SK-N-SH (cell line): Measurements from ENCODE around the gene EMX2. TPM values are rescaled to one million over a fixed set of nuclear protein-coding genes. Genes with fewer than 3 reads are reported as not detected.

ENCODE experiments used
- CTCF ChIA-PET: fragments of 300-600, 350-600 bp; formaldehyde crosslinking; extraction: SDS; loops from one replicate; lab custom pipeline; 2021; lab: Yijun Ruan, JAX
- POLR2A ChIA-PET: fragments of 350-600 bp; sonication (Branson Sonifier 250); formaldehyde crosslinking; extraction: SDS; loops from one replicate; lab custom pipeline; 2020; ENCODE audit warnings: antibody characterized with exemption, inconsistent platforms; lab: Yijun Ruan, JAX
- DNase-seq: peaks from one replicate; pipeline ENCODE4 v3.0.0; 2012
- H2AFZ ChIP-seq: fragments of 200-600 bp; sonication (generic); 2 replicates; pipeline ENCODE4 v1.8.1; 2016; ENCODE audit warnings: antibody characterized with exemption, mild to moderate bottlenecking, low read depth
- H3F3A ChIP-seq: fragments of 200-600 bp; sonication (generic); replicated peaks from 2 replicates; pipeline ENCODE3; 2016; ENCODE audit warnings: antibody characterized with exemption, mild to moderate bottlenecking; ENCODE audit not compliant: insufficient read depth
- H3K27ac ChIP-seq, 2 experiments: fragments of 200-500 bp in 1 of 2; fragments of 200-600 bp in 1 of 2; sonication (Bioruptor generic) in 1 of 2; sonication (generic), shearing (Covaris generic) in 1 of 2; 2 replicates each; pipeline versions ENCODE4 v1.5.1 to v1.6.1; 2014 to 2016; ENCODE audit warnings: low read depth in 2 of 2, inconsistent platforms in 1 of 2, low read length in 1 of 2, mild to moderate bottlenecking in 1 of 2, mixed read lengths in 1 of 2
- H3K27me3 ChIP-seq: fragments of 200-600 bp; sonication (generic), shearing (Covaris generic); 2 replicates; pipeline ENCODE4 v1.6.1; 2016; ENCODE audit warnings: mixed run types; ENCODE audit not compliant: insufficient read depth
- H3K36me3 ChIP-seq, 2 experiments: fragments of 200-500 bp in 1 of 2; fragments of 200-600 bp in 1 of 2; sonication (Bioruptor generic) in 1 of 2; sonication (generic) in 1 of 2; replicated peaks in 1 of 2; 2 replicates each; pipeline versions ENCODE3 to v1.5.1; 2014 to 2016; ENCODE audit warnings: low read length in 1 of 2, mild to moderate bottlenecking in 1 of 2; ENCODE audit not compliant: insufficient read depth in 2 of 2, control insufficient read depth in 1 of 2
- H3K4me1 ChIP-seq, 2 experiments: fragments of 200-500 bp in 1 of 2; fragments of 200-600 bp in 1 of 2; sonication (Bioruptor generic) in 1 of 2; sonication (generic), shearing (Covaris generic) in 1 of 2; 2 replicates each; pipeline versions ENCODE4 v1.5.1 to v1.6.1; 2014 to 2016; ENCODE audit warnings: low read depth in 1 of 2, low read length in 1 of 2, mixed run types in 1 of 2; ENCODE audit not compliant: insufficient read depth in 2 of 2, control insufficient read depth in 1 of 2
- H3K4me2 ChIP-seq: fragments of 200-600 bp; sonication (generic), shearing (Covaris generic); 2 replicates; pipeline ENCODE4 v1.6.1; 2017; ENCODE audit warnings: mixed run types
- H3K4me3 ChIP-seq, 2 experiments: fragments of 200-500 bp in 1 of 2; fragments of 200-600 bp in 1 of 2; sonication (Bioruptor generic) in 1 of 2; sonication (generic), shearing (Covaris generic) in 1 of 2; 2 replicates each; pipeline versions ENCODE4 v1.5.1 to v1.8.1; 2014 to 2016; ENCODE audit warnings: low read depth in 2 of 2, inconsistent platforms in 1 of 2, low read length in 1 of 2, mild to moderate bottlenecking in 1 of 2, mixed read lengths in 1 of 2, moderate library complexity in 1 of 2
- H3K79me2 ChIP-seq: fragments of 200-600 bp; sonication (generic); 2 replicates; pipeline ENCODE4 v1.8.1; 2017; ENCODE audit warnings: mild to moderate bottlenecking; ENCODE audit not compliant: insufficient read depth
- H3K9ac ChIP-seq: fragments of 200-600 bp; sonication (generic); 2 replicates; pipeline ENCODE4 v1.6.1; 2017; ENCODE audit warnings: mixed run types
- H3K9me2 ChIP-seq: fragments of 200-600 bp; sonication (generic); 2 replicates; pipeline ENCODE4 v1.6.1; 2017; ENCODE audit warnings: mixed run types
- H3K9me3 ChIP-seq: fragments of 200-600 bp; sonication (generic); 2 replicates; pipeline ENCODE4 v1.6.1; 2017; ENCODE audit warnings: mixed run types, mild to moderate bottlenecking, moderate library complexity
- H4K20me1 ChIP-seq: fragments of 200-600 bp; sonication (generic); 2 replicates; pipeline ENCODE4 v1.6.1; 2017; ENCODE audit warnings: mild to moderate bottlenecking, mixed run types; ENCODE audit not compliant: insufficient read depth
- CHD2 ChIP-seq: fragments of 150-350 bp; IDR thresholded peaks from 2 replicates; pipeline ENCODE4 v1.6.1; 2018; ENCODE audit warnings: low read length; ENCODE audit not compliant: partially characterized antibody
- GATA2 ChIP-seq: sonication (generic); formaldehyde crosslinking; IDR thresholded peaks from 2 replicates; pipeline ENCODE4 v1.5.0; 2020; ENCODE audit warnings: mild to moderate bottlenecking, missing genetic modification reagents
- JUND ChIP-seq: IDR thresholded peaks from 2 replicates; pipeline ENCODE4 v1.4.0; 2012
- POLR2AphosphoS5 ChIP-seq: IDR thresholded peaks from 2 replicates; pipeline ENCODE4 v1.6.1; 2012; ENCODE audit warnings: low read depth, low read length
- RAD21 ChIP-seq: IDR thresholded peaks from 2 replicates; pipeline ENCODE4 v1.6.1; 2012; ENCODE audit warnings: mild to moderate bottlenecking, low read length
- REST ChIP-seq: IDR thresholded peaks from 2 replicates; pipeline ENCODE4 v1.6.1; 2012; ENCODE audit warnings: mild to moderate bottlenecking, low read depth, low read length, moderate library complexity
- RFX5 ChIP-seq: IDR thresholded peaks from 2 replicates; pipeline ENCODE4 v1.6.1; 2012; ENCODE audit warnings: mild to moderate bottlenecking, improper control_type of control experiment, low read length
- RXRA ChIP-seq: IDR thresholded peaks from 2 replicates; pipeline ENCODE4 v1.4.0; 2012; ENCODE audit warnings: low read depth, mild to moderate bottlenecking, borderline replicate concordance
- SMC3 ChIP-seq: IDR thresholded peaks from 2 replicates; pipeline ENCODE4 v1.6.1; 2012; ENCODE audit warnings: low read depth, low read length, improper control_type of control experiment
- TCF12 ChIP-seq: IDR thresholded peaks from 2 replicates; pipeline ENCODE4 v1.4.0; 2012
- YY1 ChIP-seq: IDR thresholded peaks from 2 replicates; pipeline ENCODE4 v1.4.0; 2012; ENCODE audit warnings: low read depth, mild to moderate bottlenecking
- ZBTB33 ChIP-seq: IDR thresholded peaks from 2 replicates; pipeline ENCODE4 v1.4.0; 2012; ENCODE audit warnings: low read depth, borderline replicate concordance
- WGBS: methylation state at CpG from one replicate; pipeline ENCODE4 v1.1.6; 2017; ENCODE audit warnings: low lambda C conversion rate; 5-methylcytosine and 5-hydroxymethylcytosine counted together
- polyA plus RNA-seq, 3 experiments: library from polyadenylated mRNA; depleted of rRNA; stranded (reverse); fragments of >200 nt; gene quantifications; 2 replicates each; pipeline ENCODE4 v1.2.3, GENCODE V29; 2012
- TF ChIP-seq, protein P1 (sequence below): IDR thresholded peaks from 2 replicates; pipeline ENCODE4; 2012

EMX2 gene
- polyA plus RNA-seq, 1 of the 3 experiments (the other 2 are of a cell fraction) = not detected

- no peaks in the 10 kb centered on the region for H3K79me2 ChIP-seq
- 13% methylated on average over 2 of the region's 3 CpGs for WGBS
- POLR2A ChIA-PET = no interaction called here
These were observed 35.9 kb downstream of the EMX2 start for GRCh38 chr10:117578490-117578889.

More at GRCh38 chr10:117578490-117578889, 35.9 kb downstream of the EMX2 start:
- TF ChIP-seq YY1 (no peak), RXRA (no peak), SMC3 (no peak), GATA2 (no peak), RFX5 (no peak), CHD2 (no peak), RAD21 (no peak), JUND (no peak), REST (no peak), TCF12 (no peak), ZBTB33 (no peak), POLR2AphosphoS5 (no peak)
- TF ChIP-seq, protein P1, sequence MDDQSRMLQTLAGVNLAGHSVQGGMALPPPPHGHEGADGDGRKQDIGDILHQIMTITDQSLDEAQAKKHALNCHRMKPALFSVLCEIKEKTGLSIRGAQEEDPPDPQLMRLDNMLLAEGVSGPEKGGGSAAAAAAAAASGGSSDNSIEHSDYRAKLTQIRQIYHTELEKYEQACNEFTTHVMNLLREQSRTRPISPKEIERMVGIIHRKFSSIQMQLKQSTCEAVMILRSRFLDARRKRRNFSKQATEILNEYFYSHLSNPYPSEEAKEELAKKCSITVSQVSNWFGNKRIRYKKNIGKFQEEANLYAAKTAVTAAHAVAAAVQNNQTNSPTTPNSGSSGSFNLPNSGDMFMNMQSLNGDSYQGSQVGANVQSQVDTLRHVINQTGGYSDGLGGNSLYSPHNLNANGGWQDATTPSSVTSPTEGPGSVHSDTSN = no peak
- no peak overlapping the region for H3K9ac ChIP-seq
- DNase-seq = no peak
- H3K9me2 ChIP-seq = no peaks in the 10 kb centered on the region
- H3K4me3 ChIP-seq = no peak overlapping the region
- no peaks in the 10 kb centered on the region for H3F3A ChIP-seq
- no peaks in the 10 kb centered on the region for H4K20me1 ChIP-seq
- H3K9me3 ChIP-seq = no peaks in the 10 kb centered on the region
- no peak overlapping the region for H3K27ac ChIP-seq
- no peak overlapping the region for H2AFZ ChIP-seq
- H3K4me2 ChIP-seq = no peak overlapping the region
- H3K4me1 ChIP-seq = peaks cover 0 to 2% of the 10 kb centered on the region in 2 experiments; a peak in 1 of 4 replicates
- no peaks in the 10 kb centered on the region for H3K27me3 ChIP-seq
- no peaks in the 10 kb centered on the region for H3K36me3 ChIP-seq
- CTCF ChIA-PET = interaction anchor here (1.1 kb wide), 1 partner anchor 18 kb away, joined by 3 read pairs; no protein-coding TSS in a partner anchor
